Smooth muscle cell (in vitro differentiated cells): ENCODE measurements around the gene FKRP. TPM values are rescaled to one million over a fixed set of nuclear protein-coding genes. Genes with fewer than 3 reads are reported as not detected.

Experiments used
- DNase-seq: peaks from one replicate; lab custom pipeline; 2025; ENCODE audit not compliant: unreplicated experiment; lab: John Stamatoyannopoulos, UW
- H2AFZ ChIP-seq: fragments of 200-600 bp; sonication (generic); 2 replicates; pipeline ENCODE4 v1.6.0; 2016; ENCODE audit warnings: antibody characterized with exemption, low read depth, mild to moderate bottlenecking
- H3F3A ChIP-seq: fragments of 200-600 bp; sonication (generic); 2 replicates; pipeline ENCODE4 v1.6.0; 2017; ENCODE audit warnings: antibody characterized with exemption, low read depth
- H3K27ac ChIP-seq: fragments of 200-600 bp; sonication (generic); 2 replicates; pipeline ENCODE4 v1.5.1; 2016; ENCODE audit warnings: low read depth, mild to moderate bottlenecking
- H3K27me3 ChIP-seq: fragments of 200-600 bp; sonication (generic); 2 replicates; pipeline ENCODE4 v1.6.1; 2016; ENCODE audit warnings: low read depth, mild to moderate bottlenecking
- H3K36me3 ChIP-seq: fragments of 200-600 bp; sonication (generic); 2 replicates; pipeline ENCODE4 v1.5.1; 2016; ENCODE audit warnings: low read depth
- H3K4me1 ChIP-seq: fragments of 200-600 bp; sonication (generic); 2 replicates; pipeline ENCODE4 v1.5.1; 2016; ENCODE audit warnings: low read depth
- H3K4me2 ChIP-seq: fragments of 200-600 bp; sonication (generic); 2 replicates; pipeline ENCODE4 v1.6.0; 2016; ENCODE audit warnings: mild to moderate bottlenecking
- H3K4me3 ChIP-seq: fragments of 200-600 bp; sonication (generic); 2 replicates; pipeline ENCODE4 v1.5.1; 2016; ENCODE audit warnings: mild to moderate bottlenecking
- H3K79me2 ChIP-seq: fragments of 200-600 bp; sonication (generic); 2 replicates; pipeline ENCODE4 v1.6.0; 2016; ENCODE audit warnings: low read depth, mild to moderate bottlenecking
- H3K9ac ChIP-seq: fragments of 200-600 bp; sonication (generic); 2 replicates; pipeline ENCODE4 v1.6.0; 2016; ENCODE audit warnings: low read depth
- H3K9me3 ChIP-seq: fragments of 200-600 bp; sonication (generic); replicated peaks from 2 replicates; pipeline ENCODE4 v1.5.1; 2016; ENCODE audit warnings: low read depth
- H4K20me1 ChIP-seq: fragments of 200-600 bp; sonication (generic); 2 replicates; pipeline ENCODE4 v1.6.0; 2016; ENCODE audit warnings: low read depth
- CTCF ChIP-seq: fragments of 200-600 bp; sonication (generic); IDR thresholded peaks from 2 replicates; pipeline ENCODE4 v1.5.1; 2017; ENCODE audit warnings: borderline replicate concordance, mild to moderate bottlenecking, antibody characterized with exemption; ENCODE audit not compliant: insufficient read depth, poor library complexity, severe bottlenecking
- WGBS: methylation state at CpG from one replicate; pipeline ENCODE4 v1.1.7; 2016; ENCODE audit warnings: low lambda C conversion rate; 5-methylcytosine and 5-hydroxymethylcytosine counted together
- polyA plus RNA-seq: library from polyadenylated mRNA; unstranded; fragments of >200 nt; fragmentation: Nextera tagmentation; extraction: Ambion mirVana; gene quantifications from 2 replicates; pipeline ENCODE4 v1.2.1, GENCODE V29; 2016
- total RNA-seq: library from RNA; depleted of rRNA; stranded (reverse); fragments of >200 nt; gene quantifications from 2 replicates; pipeline ENCODE4 v1.2.3, GENCODE V29; 2014

Gene FKRP
- total and polyA plus RNA-seq, 2 experiments from 2014 or later: 18.9 to 35.2 TPM

GRCh38 chr19:46718934-46719622, 26.8 kb upstream of the FKRP start:
- no peak for TF ChIP-seq CTCF
- Histone ChIP-seq H3F3A (peaks cover 9% of the 10 kb centered on the region), H4K20me1 (peaks cover 10% of the 10 kb centered on the region), H3K27me3 (no peaks in the 10 kb centered on the region), H3K9ac (no peak overlapping the region), H3K9me3 (no peaks in the 10 kb centered on the region), H3K4me2 (no peak overlapping the region), H3K79me2 (peaks cover 21% of the 10 kb centered on the region), H3K4me1 (peaks cover 13% of the 10 kb centered on the region), H3K4me3 (no peak overlapping the region), H2AFZ (no peak overlapping the region), H3K36me3 (no peaks in the 10 kb centered on the region), H3K27ac (no peak overlapping the region)
- DNase-seq: no peak
- WGBS: 85% methylated on average over 14 of the region's 15 CpGs

- Histone ChIP-seq H3K27ac (no peak overlapping the region), H4K20me1 (peaks cover 10% of the 10 kb centered on the region), H3F3A (peaks cover 9% of the 10 kb centered on the region), H3K4me1 (peaks cover 8% of the 10 kb centered on the region), H3K27me3 (no peaks in the 10 kb centered on the region), H3K4me2 (no peak overlapping the region), H3K9ac (no peak overlapping the region), H3K9me3 (no peaks in the 10 kb centered on the region), H3K4me3 (no peak overlapping the region), H2AFZ (no peak overlapping the region), H3K36me3 (no peaks in the 10 kb centered on the region), H3K79me2 (peaks cover 20% of the 10 kb centered on the region)
- no peak for TF ChIP-seq CTCF
- 84% methylated on average over 25 of the region's 25 CpGs for WGBS
- DNase-seq: no peak
These were observed 26.0 kb upstream of the FKRP start for GRCh38 chr19:46719629-46720502.

GRCh38 chr19:46720503-46721239, 25.2 kb upstream of the FKRP start:
- no peak for DNase-seq
- WGBS: 91% methylated on average over 22 of the region's 22 CpGs
- H2AFZ ChIP-seq: no peak overlapping the region
- H3K9ac ChIP-seq: no peak overlapping the region
- H3K4me3 ChIP-seq: no peak overlapping the region
- H3K27me3 ChIP-seq: no peaks in the 10 kb centered on the region
- no peaks in the 10 kb centered on the region for H3K9me3 ChIP-seq
- peaks cover 8% of the 10 kb centered on the region for H4K20me1 ChIP-seq
- peaks cover 12% of the 10 kb centered on the region for H3K79me2 ChIP-seq
- H3K4me1 ChIP-seq: no peaks in the 10 kb centered on the region
- H3K27ac ChIP-seq: no peak overlapping the region
- no peak overlapping the region for H3K4me2 ChIP-seq
- no peaks in the 10 kb centered on the region for H3K36me3 ChIP-seq
- no peak for TF ChIP-seq CTCF
- H3F3A ChIP-seq: peaks cover 9% of the 10 kb centered on the region
